Loucy (cell line): ENCODE measurements around the gene CLSTN2.

Experiments
- H2AFZ ChIP-seq: fragments of 200-600 bp; sonication (generic); 2 replicates; pipeline ENCODE4 v1.6.0; 2016; ENCODE audit warnings: antibody characterized with exemption, mild to moderate bottlenecking, low read length, moderate library complexity
- H3F3A ChIP-seq: fragments of 200-600 bp; 2 replicates; pipeline ENCODE4 v1.6.0; 2016; ENCODE audit warnings: antibody characterized with exemption, low read depth, mild to moderate bottlenecking
- H3K27me3 ChIP-seq: fragments of 200-600 bp; sonication (generic); 2 replicates; pipeline ENCODE4 v1.6.1; 2014; ENCODE audit warnings: low read length, mild to moderate bottlenecking; ENCODE audit not compliant: insufficient read depth, poor library complexity, severe bottlenecking
- H3K36me3 ChIP-seq: fragments of 200-600 bp; sonication (generic); 2 replicates; pipeline ENCODE4 v1.6.1; 2016; ENCODE audit warnings: low read length; ENCODE audit not compliant: insufficient read depth
- H3K4me1 ChIP-seq: fragments of 200-600 bp; sonication (generic); 2 replicates; pipeline ENCODE4 v1.5.1; 2014; ENCODE audit warnings: low read length, mild to moderate bottlenecking; ENCODE audit not compliant: insufficient read depth, poor library complexity, severe bottlenecking
- H3K4me2 ChIP-seq: fragments of 200-600 bp; sonication (generic); 2 replicates; pipeline ENCODE4 v1.6.0; 2014; ENCODE audit warnings: antibody characterized with exemption, low read length, low read depth, mild to moderate bottlenecking; ENCODE audit not compliant: poor library complexity, severe bottlenecking
- H3K4me3 ChIP-seq: fragments of 200-600 bp; sonication (generic); 2 replicates; pipeline ENCODE4 v1.5.1; 2014; ENCODE audit warnings: low read length, mild to moderate bottlenecking, mixed read lengths; ENCODE audit not compliant: poor library complexity, severe bottlenecking
- H3K79me2 ChIP-seq: fragments of 200-600 bp; sonication (generic); 2 replicates; pipeline ENCODE4 v1.6.1; 2014; ENCODE audit warnings: low read length; ENCODE audit not compliant: insufficient read depth
- H3K9ac ChIP-seq: fragments of 200-600 bp; sonication (generic); 2 replicates; pipeline ENCODE4 v1.6.0; 2014; ENCODE audit warnings: mild to moderate bottlenecking, low read depth, low read length, moderate library complexity; ENCODE audit not compliant: poor library complexity, severe bottlenecking
- H3K9me2 ChIP-seq: fragments of 200-600 bp; sonication (generic); replicated peaks from 2 replicates; pipeline ENCODE4 v1.6.1; 2016; ENCODE audit warnings: low read depth, low read length, mixed read lengths
- H3K9me3 ChIP-seq: fragments of 200-600 bp; sonication (generic); 2 replicates; pipeline ENCODE4 v1.6.1; 2014; ENCODE audit warnings: mild to moderate bottlenecking, antibody characterized with exemption, low read length, low read depth; ENCODE audit not compliant: insufficient read depth
- H4K20me1 ChIP-seq: fragments of 200-600 bp; sonication (generic); 2 replicates; pipeline ENCODE4 v1.6.0; 2014; ENCODE audit warnings: antibody characterized with exemption, low read length, mild to moderate bottlenecking; ENCODE audit not compliant: insufficient read depth, poor library complexity, severe bottlenecking
- CTCF ChIP-seq: fragments of 200-600 bp; sonication (generic); conservative IDR thresholded peaks from 2 replicates; pipeline ENCODE4 v1.5.1; 2014; ENCODE audit warnings: mild to moderate bottlenecking, antibody characterized with exemption, low read length
- EZH2phosphoT487 ChIP-seq: fragments of 200-600 bp; IDR thresholded peaks from 2 replicates; pipeline ENCODE4 v1.6.1; 2018; ENCODE audit warnings: antibody characterized with exemption, mild to moderate bottlenecking, moderate library complexity, borderline replicate concordance

Gene CLSTN2

DNA sequence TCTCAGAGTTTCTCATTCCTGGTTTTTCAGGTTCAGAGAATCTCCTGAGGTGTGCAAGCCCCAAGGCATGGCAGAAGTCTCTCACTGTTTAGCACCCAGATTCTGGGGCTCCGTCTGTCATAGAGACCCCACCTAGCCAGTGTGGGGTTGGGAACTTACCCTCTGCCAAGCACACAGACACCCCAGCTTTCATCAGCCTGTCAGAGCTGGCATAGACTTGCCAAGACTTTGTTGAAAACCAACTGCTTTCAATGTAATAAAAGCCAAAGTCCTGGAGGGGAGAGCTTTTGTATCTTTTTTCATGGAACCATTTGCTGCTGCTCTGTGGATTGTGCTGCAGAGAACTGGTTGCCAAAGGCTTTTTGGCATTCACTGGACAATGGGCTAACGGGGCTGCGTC, 401.5 kb downstream of the CLSTN2 start:
- Histone ChIP-seq H3K4me2 (no peak overlapping the region), H3K79me2 (no peaks in the 10 kb centered on the region), H3K4me1 (no peaks in the 10 kb centered on the region), H2AFZ (no peak overlapping the region), H4K20me1 (no peaks in the 10 kb centered on the region), H3K36me3 (no peaks in the 10 kb centered on the region), H3K9me2 (no peaks in the 10 kb centered on the region), H3K9ac (no peak overlapping the region), H3F3A (no peaks in the 10 kb centered on the region), H3K4me3 (no peak overlapping the region), H3K9me3 (no peaks in the 10 kb centered on the region), H3K27me3 (no peaks in the 10 kb centered on the region)
- no peak for TF ChIP-seq EZH2phosphoT487
- no peak for TF ChIP-seq CTCF

- H3K36me3 ChIP-seq = no peaks in the 10 kb centered on the region
- H2AFZ ChIP-seq = no peak overlapping the region
- no peaks in the 10 kb centered on the region for H3K27me3 ChIP-seq
- no peaks in the 10 kb centered on the region for H3K9me3 ChIP-seq
- H3K9ac ChIP-seq = no peak overlapping the region
- no peaks in the 10 kb centered on the region for H3K4me1 ChIP-seq
- no peaks in the 10 kb centered on the region for H3F3A ChIP-seq
- no peak overlapping the region for H3K4me2 ChIP-seq
- H3K9me2 ChIP-seq = no peaks in the 10 kb centered on the region
- TF ChIP-seq CTCF (no peak), EZH2phosphoT487 (no peak)
- H4K20me1 ChIP-seq = no peaks in the 10 kb centered on the region
- H3K4me3 ChIP-seq = no peak overlapping the region
- H3K79me2 ChIP-seq = no peaks in the 10 kb centered on the region
These were observed 403.9 kb downstream of the CLSTN2 start for GRCh38 chr3:140338916-140339315.

- Histone ChIP-seq H3K79me2 (no peaks in the 10 kb centered on the region), H4K20me1 (no peaks in the 10 kb centered on the region), H3K36me3 (no peaks in the 10 kb centered on the region), H3F3A (no peaks in the 10 kb centered on the region), H3K27me3 (no peaks in the 10 kb centered on the region), H3K4me2 (no peak overlapping the region), H3K4me1 (no peaks in the 10 kb centered on the region), H3K9me2 (no peaks in the 10 kb centered on the region), H2AFZ (no peak overlapping the region), H3K9ac (no peak overlapping the region), H3K4me3 (no peak overlapping the region), H3K9me3 (no peaks in the 10 kb centered on the region)
- no peak for TF ChIP-seq EZH2phosphoT487
- no peak for TF ChIP-seq CTCF
These were observed 406.2 kb downstream of the CLSTN2 start for GRCh38 chr3:140341203-140341602.
